ENCODE data around the gene RCCD1. TPM values are rescaled to one million over a fixed set of nuclear protein-coding genes. Genes with fewer than 3 reads are reported as not detected.
"Not testable (repeated sequence)": the region's sequence is repeated elsewhere in the genome, so short reads cannot be mapped to it uniquely, and the experiment has no call there.

Gene RCCD1
- total and polyA plus RNA-seq, 2 of the 8 experiments (the other 6 are each of a cell fraction or from before 2014, with no cell fraction given), result 9.9 to 18.8 TPM

DNA sequence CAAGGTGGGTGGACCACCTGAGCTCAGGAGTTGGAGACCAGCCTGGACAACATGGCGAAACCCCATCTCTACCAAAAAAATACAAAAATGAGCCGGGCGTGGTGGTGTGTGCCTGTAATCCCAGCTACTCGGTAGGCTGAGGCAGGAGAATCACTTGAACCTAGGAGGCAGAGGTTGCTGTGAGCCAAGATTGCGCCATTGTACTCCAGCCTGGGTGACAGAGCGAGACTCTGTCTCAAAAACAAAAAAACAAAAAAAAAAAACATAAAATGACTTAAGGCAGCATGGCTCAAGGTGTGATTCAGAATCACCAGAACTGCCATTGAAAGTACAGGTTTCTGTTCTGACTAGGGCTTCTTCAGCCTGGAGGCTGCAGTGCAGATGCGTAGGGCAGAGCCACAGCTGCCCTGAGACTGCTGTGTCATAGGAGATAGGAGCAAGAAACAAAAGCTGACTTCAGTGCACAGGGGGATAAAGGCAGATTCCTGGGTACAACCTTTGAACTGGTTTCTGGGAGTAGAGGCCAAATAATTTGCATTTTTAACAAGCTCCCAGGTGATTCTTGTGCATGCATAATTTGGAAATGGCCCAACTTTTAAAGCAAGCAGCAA lies 31.9 kb upstream of the RCCD1 start:
- H3K9ac ChIP-seq (replicated peaks in 1 of 4; ENCODE audit: extremely low read depth in 1 of 4, low read depth in 3 of 4, low read length in 3 of 4); H3K14ac ChIP-seq (ENCODE audit: insufficient read length); H3K4me3 ChIP-seq (ENCODE audit: extremely low read depth in 1 of 4, insufficient read depth in 2 of 4, low read depth in 3 of 4, low read length in 4 of 4); H2BK15ac ChIP-seq (ENCODE audit: low read length); H4K5ac ChIP-seq (ENCODE audit: insufficient read length, low read depth, low read length); H2AK5ac ChIP-seq (ENCODE audit: low read depth, low read length); H3K23me2 ChIP-seq (ENCODE audit: low read depth, low read length); H3K4me2 ChIP-seq (ENCODE audit: insufficient read depth in 1 of 2, low read depth in 2 of 2, low read length in 2 of 2); H2BK12ac ChIP-seq (ENCODE audit: low read depth, low read length); H3K18ac ChIP-seq (ENCODE audit: extremely low read depth, low read length); H2BK120ac ChIP-seq (replicated peaks; ENCODE audit: low read depth, low read length); FAIRE-seq; H3K79me1 ChIP-seq (ENCODE audit: low read depth, low read length); H2AFZ ChIP-seq (ENCODE audit: low read length); H4K8ac ChIP-seq (ENCODE audit: extremely low read depth, insufficient read depth, low read length); H2BK20ac ChIP-seq (ENCODE audit: low read length); H3K9me3 ChIP-seq (ENCODE audit: insufficient read depth in 2 of 2, low read depth in 1 of 2, low read length in 1 of 2); H2BK5ac ChIP-seq (ENCODE audit: low read depth, low read length); H3K36me3 ChIP-seq (ENCODE audit: control insufficient read depth in 2 of 4, insufficient read depth in 4 of 4, low read length in 3 of 4); H3K27ac ChIP-seq (ENCODE audit: low read depth, low read length); H3K4ac ChIP-seq (replicated peaks; ENCODE audit: insufficient read length, low read depth, low read length); H3K79me2 ChIP-seq (ENCODE audit: control insufficient read depth in 1 of 2, insufficient read depth in 2 of 2, low read length in 2 of 2); H3K4me1 ChIP-seq (replicated peaks in 1 of 4; ENCODE audit: control insufficient read depth in 3 of 4, insufficient read depth in 4 of 4, low read length in 3 of 4); DNase-seq (ENCODE audit: low read depth in 1 of 2, low spot score in 2 of 2); H3K23ac ChIP-seq (ENCODE audit: insufficient read length); H4K91ac ChIP-seq (replicated peaks; ENCODE audit: insufficient read length, low read length); H3K27me3 ChIP-seq (replicated peaks in 1 of 4; ENCODE audit: control insufficient read depth in 3 of 4, extremely low read depth in 1 of 4, insufficient read depth in 3 of 4, low read length in 3 of 4); H4K20me1 ChIP-seq (replicated peaks in 1 of 2; ENCODE audit: control insufficient read depth in 1 of 2, insufficient read depth in 2 of 2, low read length in 2 of 2); H3K56ac ChIP-seq (replicated peaks; ENCODE audit: insufficient read length, low read depth, low read length): not testable (repeated sequence)
- CTCF ChIA-PET (ENCODE audit: partially characterized antibody), result interaction anchor here (0.7 to 4.6 kb wide), 7 partner anchors 10 to 67 kb away, joined by 3 to 58 read pairs (median 4); partner anchors contain the start of genes FES, HDDC3 and UNC45A
- POLR2A ChIA-PET (ENCODE audit: partially characterized antibody), result interaction anchor here (0.9 to 1.7 kb wide), 3 partner anchors 16 to 72 kb away, joined by 3 to 4 read pairs (median 4); partner anchors contain the start of gene PRC1
- 89% methylated on average over 7 of the region's 7 CpGs; no CpG with 5 or more reads in 1 of the 2 experiments for WGBS, 2 experiments (ENCODE audit: extremely low coverage in 1 of 2, insufficient coverage in 1 of 2, insufficient read length in 1 of 2, insufficient replicate concordance in 2 of 2, low coverage in 1 of 2, low lambda C conversion rate in 2 of 2, missing lambda C conversion rate in 1 of 2)

Data from H1 (cell line).